HepG2 (cell line): ENCODE measurements around the gene KDELR3. TPM values are rescaled to one million over a fixed set of nuclear protein-coding genes. Genes with fewer than 3 reads are reported as not detected.

Experiments used
- GATAD1 ChIP-seq: IDR thresholded peaks from 2 replicates; pipeline ENCODE4 v1.6.1; 2016; ENCODE audit warnings: missing genetic modification reagents, missing compliant biosample characterization
- YY1 ChIP-seq: IDR thresholded peaks from 2 replicates; pipeline ENCODE4 v1.6.1; 2011; ENCODE audit warnings: low read length, low read depth, moderate library complexity, mild to moderate bottlenecking; ENCODE audit not compliant: insufficient read depth, insufficient replicate concordance
- ZNF816 ChIP-seq: sonication (generic); formaldehyde crosslinking; IDR thresholded peaks from 2 replicates; pipeline ENCODE4 v1.8.0; 2022; ENCODE audit warnings: missing genetic modification reagents, mild to moderate bottlenecking, borderline replicate concordance
- polyA plus RNA-seq, 8 experiments: library from polyadenylated mRNA; depleted of rRNA in 3 of 8; stranded (reverse) in 7 of 8; unstranded in 1 of 8; fragments of >200 nt; fragmentation: Illumina TruSeq in 4 of 8; extraction: Trizol in 4 of 8; gene quantifications; 2 replicates each; pipeline versions ENCODE4 v1.2.1 to v1.2.3, GENCODE V29; 2011 to 2016; ENCODE audit warnings: low read depth in 4 of 8, missing spikeins in 1 of 8, mixed read lengths in 1 of 8; ENCODE audit not compliant: insufficient read depth in 1 of 8
- total RNA-seq, 5 experiments: library from RNA; depleted of rRNA; stranded (reverse); fragments of >200 nt; fragmentation: Illumina TruSeq; extraction: Trizol; gene quantifications; 2 replicates each; pipeline ENCODE4 v1.2.3, GENCODE V29; 2016; ENCODE audit warnings: low read depth in 1 of 5
- TF ChIP-seq, protein P1 (sequence below): sonication (generic); formaldehyde crosslinking; IDR thresholded peaks from 2 replicates; pipeline ENCODE4 v1.4.0; 2020; ENCODE audit warnings: missing genetic modification reagents
- TF ChIP-seq, protein P2 (sequence below): IDR thresholded peaks from 2 replicates; pipeline ENCODE4 v1.6.1; 2012; ENCODE audit warnings: inconsistent platforms
- TF ChIP-seq, protein P3 (sequence below): sonication (generic); formaldehyde crosslinking; IDR thresholded peaks from 2 replicates; pipeline ENCODE4 v1.4.0; 2020; ENCODE audit warnings: low read depth, missing genetic modification reagents
- TF ChIP-seq, protein P4 (sequence below), 2 experiments: sonication (generic) in 1 of 2; formaldehyde crosslinking in 1 of 2; IDR thresholded peaks; 2 replicates each; pipeline versions ENCODE4 v1.4.0 to v1.6.1; 2016 to 2020; ENCODE audit warnings: borderline replicate concordance in 1 of 2, low read depth in 1 of 2, mild to moderate bottlenecking in 1 of 2, missing genetic modification reagents in 1 of 2
- TF ChIP-seq, protein P5 (sequence below): IDR thresholded peaks from 2 replicates; pipeline ENCODE4 v1.6.1; 2016; ENCODE audit warnings: low read depth, borderline replicate concordance

Gene KDELR3
- total and polyA plus RNA-seq, 2 of the 13 experiments (the other 11 are each of a cell fraction or from before 2014, with no cell fraction given), result 24.2 to 65.7 TPM

DNA sequence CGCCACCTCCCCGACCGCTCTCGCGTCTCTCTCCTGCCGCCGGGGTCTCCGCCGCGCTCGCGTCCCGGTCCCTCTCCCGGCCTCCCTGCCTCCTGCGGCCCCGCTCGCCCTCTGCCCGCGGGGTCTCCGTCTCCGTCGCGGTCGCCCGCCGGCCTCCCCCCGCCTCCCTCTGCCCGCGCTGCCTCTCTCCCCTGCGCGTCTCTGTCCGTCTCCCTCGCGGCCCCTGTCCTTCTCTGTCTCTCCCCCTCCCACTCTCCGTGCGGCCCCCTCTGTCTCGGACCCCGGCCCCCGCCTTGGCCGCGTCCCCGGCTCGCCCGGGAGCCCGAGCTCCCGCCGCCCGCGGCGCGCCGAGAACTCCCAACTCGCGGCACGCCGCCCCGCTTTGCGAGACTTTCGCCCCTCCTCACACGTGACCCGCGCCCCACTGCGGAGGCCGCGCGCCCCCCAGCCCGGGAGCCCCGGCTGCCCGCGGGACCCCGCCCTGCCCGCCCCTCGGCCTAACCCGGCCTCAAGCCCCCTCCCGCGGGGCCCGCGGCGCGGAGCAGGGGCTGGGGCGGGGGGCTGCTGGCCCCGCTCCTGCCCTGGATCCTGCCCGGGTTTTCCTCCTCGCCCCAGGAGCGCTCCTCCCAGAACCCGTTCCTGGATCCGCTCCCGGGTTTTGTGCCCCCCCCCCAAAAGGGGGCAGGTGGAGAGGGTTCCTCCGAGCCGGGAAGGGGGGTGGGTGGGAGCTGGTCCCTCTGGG lies 12.2 kb upstream of the KDELR3 start (continued):
- TF ChIP-seq, protein P1, sequence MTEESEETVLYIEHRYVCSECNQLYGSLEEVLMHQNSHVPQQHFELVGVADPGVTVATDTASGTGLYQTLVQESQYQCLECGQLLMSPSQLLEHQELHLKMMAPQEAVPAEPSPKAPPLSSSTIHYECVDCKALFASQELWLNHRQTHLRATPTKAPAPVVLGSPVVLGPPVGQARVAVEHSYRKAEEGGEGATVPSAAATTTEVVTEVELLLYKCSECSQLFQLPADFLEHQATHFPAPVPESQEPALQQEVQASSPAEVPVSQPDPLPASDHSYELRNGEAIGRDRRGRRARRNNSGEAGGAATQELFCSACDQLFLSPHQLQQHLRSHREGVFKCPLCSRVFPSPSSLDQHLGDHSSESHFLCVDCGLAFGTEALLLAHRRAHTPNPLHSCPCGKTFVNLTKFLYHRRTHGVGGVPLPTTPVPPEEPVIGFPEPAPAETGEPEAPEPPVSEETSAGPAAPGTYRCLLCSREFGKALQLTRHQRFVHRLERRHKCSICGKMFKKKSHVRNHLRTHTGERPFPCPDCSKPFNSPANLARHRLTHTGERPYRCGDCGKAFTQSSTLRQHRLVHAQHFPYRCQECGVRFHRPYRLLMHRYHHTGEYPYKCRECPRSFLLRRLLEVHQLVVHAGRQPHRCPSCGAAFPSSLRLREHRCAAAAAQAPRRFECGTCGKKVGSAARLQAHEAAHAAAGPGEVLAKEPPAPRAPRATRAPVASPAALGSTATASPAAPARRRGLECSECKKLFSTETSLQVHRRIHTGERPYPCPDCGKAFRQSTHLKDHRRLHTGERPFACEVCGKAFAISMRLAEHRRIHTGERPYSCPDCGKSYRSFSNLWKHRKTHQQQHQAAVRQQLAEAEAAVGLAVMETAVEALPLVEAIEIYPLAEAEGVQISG, result peak; percentile 12; the same call in 1 of the 2 replicates
- TF ChIP-seq, protein P2, sequence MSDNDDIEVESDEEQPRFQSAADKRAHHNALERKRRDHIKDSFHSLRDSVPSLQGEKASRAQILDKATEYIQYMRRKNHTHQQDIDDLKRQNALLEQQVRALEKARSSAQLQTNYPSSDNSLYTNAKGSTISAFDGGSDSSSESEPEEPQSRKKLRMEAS, result peak; percentile 12; the same call in 1 of the 2 replicates
- TF ChIP-seq GATAD1 (CRISPR knock-in tag), result no peak
- TF ChIP-seq YY1, result peak; percentile 79
- no peak for TF ChIP-seq ZNF816 (CRISPR knock-in tag)
- TF ChIP-seq, protein P3, sequence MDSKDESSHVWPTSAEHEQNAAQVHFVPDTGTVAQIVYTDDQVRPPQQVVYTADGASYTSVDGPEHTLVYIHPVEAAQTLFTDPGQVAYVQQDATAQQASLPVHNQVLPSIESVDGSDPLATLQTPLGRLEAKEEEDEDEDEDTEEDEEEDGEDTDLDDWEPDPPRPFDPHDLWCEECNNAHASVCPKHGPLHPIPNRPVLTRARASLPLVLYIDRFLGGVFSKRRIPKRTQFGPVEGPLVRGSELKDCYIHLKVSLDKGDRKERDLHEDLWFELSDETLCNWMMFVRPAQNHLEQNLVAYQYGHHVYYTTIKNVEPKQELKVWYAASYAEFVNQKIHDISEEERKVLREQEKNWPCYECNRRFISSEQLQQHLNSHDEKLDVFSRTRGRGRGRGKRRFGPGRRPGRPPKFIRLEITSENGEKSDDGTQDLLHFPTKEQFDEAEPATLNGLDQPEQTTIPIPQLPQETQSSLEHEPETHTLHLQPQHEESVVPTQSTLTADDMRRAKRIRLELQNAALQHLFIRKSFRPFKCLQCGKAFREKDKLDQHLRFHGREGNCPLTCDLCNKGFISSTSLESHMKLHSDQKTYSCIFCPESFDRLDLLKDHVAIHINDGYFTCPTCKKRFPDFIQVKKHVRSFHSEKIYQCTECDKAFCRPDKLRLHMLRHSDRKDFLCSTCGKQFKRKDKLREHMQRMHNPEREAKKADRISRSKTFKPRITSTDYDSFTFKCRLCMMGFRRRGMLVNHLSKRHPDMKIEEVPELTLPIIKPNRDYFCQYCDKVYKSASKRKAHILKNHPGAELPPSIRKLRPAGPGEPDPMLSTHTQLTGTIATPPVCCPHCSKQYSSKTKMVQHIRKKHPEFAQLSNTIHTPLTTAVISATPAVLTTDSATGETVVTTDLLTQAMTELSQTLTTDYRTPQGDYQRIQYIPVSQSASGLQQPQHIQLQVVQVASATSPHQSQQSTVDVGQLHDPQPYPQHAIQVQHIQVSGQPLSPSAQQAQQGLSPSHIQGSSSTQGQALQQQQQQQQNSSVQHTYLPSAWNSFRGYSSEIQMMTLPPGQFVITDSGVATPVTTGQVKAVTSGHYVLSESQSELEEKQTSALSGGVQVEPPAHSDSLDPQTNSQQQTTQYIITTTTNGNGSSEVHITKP (CRISPR knock-in tag), result peak; percentile 62; the same call in 1 of the 2 replicates
- TF ChIP-seq, protein P4, sequence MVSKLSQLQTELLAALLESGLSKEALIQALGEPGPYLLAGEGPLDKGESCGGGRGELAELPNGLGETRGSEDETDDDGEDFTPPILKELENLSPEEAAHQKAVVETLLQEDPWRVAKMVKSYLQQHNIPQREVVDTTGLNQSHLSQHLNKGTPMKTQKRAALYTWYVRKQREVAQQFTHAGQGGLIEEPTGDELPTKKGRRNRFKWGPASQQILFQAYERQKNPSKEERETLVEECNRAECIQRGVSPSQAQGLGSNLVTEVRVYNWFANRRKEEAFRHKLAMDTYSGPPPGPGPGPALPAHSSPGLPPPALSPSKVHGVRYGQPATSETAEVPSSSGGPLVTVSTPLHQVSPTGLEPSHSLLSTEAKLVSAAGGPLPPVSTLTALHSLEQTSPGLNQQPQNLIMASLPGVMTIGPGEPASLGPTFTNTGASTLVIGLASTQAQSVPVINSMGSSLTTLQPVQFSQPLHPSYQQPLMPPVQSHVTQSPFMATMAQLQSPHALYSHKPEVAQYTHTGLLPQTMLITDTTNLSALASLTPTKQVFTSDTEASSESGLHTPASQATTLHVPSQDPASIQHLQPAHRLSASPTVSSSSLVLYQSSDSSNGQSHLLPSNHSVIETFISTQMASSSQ (IDR thresholded peaks at IDR 0.05; ENCODE audit: low read depth), result no peak
- TF ChIP-seq, protein P4 (CRISPR knock-in tag; IDR thresholded peaks at IDR 0.05; ENCODE audit: borderline replicate concordance), result no peak
- TF ChIP-seq, protein P5, sequence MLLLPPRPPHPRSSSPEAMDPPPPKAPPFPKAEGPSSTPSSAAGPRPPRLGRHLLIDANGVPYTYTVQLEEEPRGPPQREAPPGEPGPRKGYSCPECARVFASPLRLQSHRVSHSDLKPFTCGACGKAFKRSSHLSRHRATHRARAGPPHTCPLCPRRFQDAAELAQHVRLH (CRISPR knock-in tag), result no peak
- TF ChIP-seq, all 625 proteins: peak for 17
